K562 (cell line): Measurements from ENCODE around the gene DIO3. TPM values are rescaled to one million over a fixed set of nuclear protein-coding genes. Genes with fewer than 3 reads are reported as not detected.

Experiments used
- ATAC-seq: fragments of 200-7000 bp; cut with Tn5 transposase; 3 replicates; pipeline ENCODE4 v1.9.1; 2020; ENCODE audit warnings: moderate library complexity
- BruUV-seq: library from RNA; stranded (reverse); fragments of 400-500 nt; replicated peaks from 2 replicates; lab custom pipeline; 2021; lab: Mats Ljungman, UMichigan
- CTCF ChIA-PET: fragments of 300-600 bp; formaldehyde crosslinking; extraction: SDS; loops from one replicate; lab custom pipeline; 2021; ENCODE audit warnings: low intra/inter-chr PET ratio; lab: Yijun Ruan, JAX
- POLR2A ChIA-PET: fragments of 300-600, 350-650 bp; sonication (Branson Sonifier 250); formaldehyde crosslinking; extraction: SDS; loops from one replicate; lab custom pipeline; 2021; ENCODE audit warnings: antibody characterized with exemption, inconsistent platforms; lab: Yijun Ruan, JAX
- DNase-seq, 4 experiments: peaks; one replicate each; pipeline versions ENCODE4 v3.0.0 to v3.0.0-alpha.2; 2011 to 2018; ENCODE audit warnings: low spot score in 3 of 4, mixed read lengths in 3 of 4; ENCODE audit errors: extremely low read depth in 1 of 4
- FAIRE-seq: peaks from 2 replicates; lab custom pipeline; 2011; peaks lifted over from hg19 to GRCh38; lab: Jason Lieb, UNC
- H2AFZ ChIP-seq: 2 replicates; pipeline ENCODE4 v1.6.0; 2011; ENCODE audit warnings: low read depth, low read length, control low read depth, inconsistent platforms
- H3K27ac ChIP-seq: fragments of 200-600 bp; 3 replicates; pipeline ENCODE4 v1.8.0; 2011; ENCODE audit warnings: low read depth, mild to moderate bottlenecking, control low read depth, inconsistent platforms, low read length, moderate library complexity, mixed read lengths; ENCODE audit errors: extremely low read depth
- H3K27me3 ChIP-seq, 2 experiments: fragments of 300-600 bp in 1 of 2; 2 replicates in 1 of 2; 3 replicates in 1 of 2; pipeline versions ENCODE4 v1.6.0 to v1.8.0; 2011; ENCODE audit warnings: inconsistent platforms in 2 of 2, low read length in 2 of 2, mild to moderate bottlenecking in 1 of 2, mixed read lengths in 1 of 2, moderate library complexity in 1 of 2; ENCODE audit not compliant: control insufficient read depth in 2 of 2, insufficient read depth in 2 of 2
- H3K36me3 ChIP-seq: fragments of 300-600 bp; 3 replicates; pipeline ENCODE4 v1.8.0; 2011; ENCODE audit warnings: mild to moderate bottlenecking, low read length, inconsistent platforms; ENCODE audit not compliant: control insufficient read depth, insufficient read depth
- H3K4me1 ChIP-seq, 2 experiments: fragments of 200-600 bp in 1 of 2; replicated peaks in 1 of 2; 2 replicates in 1 of 2; 3 replicates in 1 of 2; pipeline versions ENCODE4 v1.5.1 to v1.8.0; 2011; ENCODE audit warnings: inconsistent platforms in 2 of 2, low read length in 2 of 2, mild to moderate bottlenecking in 1 of 2, mixed read lengths in 1 of 2, moderate library complexity in 1 of 2; ENCODE audit not compliant: control insufficient read depth in 2 of 2, insufficient read depth in 2 of 2
- H3K4me2 ChIP-seq: 2 replicates; pipeline ENCODE4 v1.6.1; 2011; ENCODE audit warnings: low read length, control low read depth, inconsistent platforms, mixed read lengths; ENCODE audit not compliant: insufficient read depth
- H3K4me3 ChIP-seq: fragments of 200-600 bp; sonication (generic), shearing (Covaris generic); 2 replicates; pipeline ENCODE4 v1.5.1; 2016; ENCODE audit warnings: control low read depth, inconsistent platforms
- H3K79me2 ChIP-seq: fragments of 200-600 bp; 3 replicates; pipeline ENCODE4 v1.8.0; 2011; ENCODE audit warnings: low read length, inconsistent platforms; ENCODE audit not compliant: control insufficient read depth, insufficient read depth
- H3K9ac ChIP-seq, 2 experiments: 2 replicates each; pipeline versions ENCODE4 v1.6.0 to v1.6.1; 2011; ENCODE audit warnings: low read depth in 2 of 2, low read length in 2 of 2, control low read depth in 1 of 2, inconsistent platforms in 1 of 2, mild to moderate bottlenecking in 1 of 2, mixed read lengths in 1 of 2; ENCODE audit not compliant: insufficient read depth in 1 of 2
- H3K9me1 ChIP-seq: one replicate; pipeline ENCODE4 v1.6.0; 2011; ENCODE audit warnings: inconsistent platforms, mild to moderate bottlenecking, low read length, moderate library complexity; ENCODE audit not compliant: control insufficient read depth, insufficient read depth
- H3K9me3 ChIP-seq: replicated peaks from 2 replicates; pipeline ENCODE4 v1.5.1; 2011; ENCODE audit warnings: low read depth, low read length, inconsistent platforms; ENCODE audit not compliant: control insufficient read depth, insufficient read depth
- H4K20me1 ChIP-seq: replicated peaks from 2 replicates; pipeline ENCODE4 v1.6.1; 2011; ENCODE audit warnings: low read length, inconsistent platforms, mixed read lengths; ENCODE audit not compliant: control insufficient read depth, insufficient read depth
- BCL6 ChIP-seq: fragments of 250-450 bp; sonication (Bioruptor Pico); IDR thresholded peaks from 2 replicates; pipeline ENCODE4 v1.4.0; 2020
- HMGXB4 ChIP-seq: sonication (generic); formaldehyde crosslinking; IDR thresholded peaks from 2 replicates; pipeline ENCODE4 v1.8.1; 2023; ENCODE audit warnings: mild to moderate bottlenecking, missing genetic modification reagents
- ILK ChIP-seq: fragments of 450-650 bp; IDR thresholded peaks from 2 replicates; pipeline ENCODE4 v1.6.1; 2016; ENCODE audit warnings: missing genetic modification characterization, low read depth, mild to moderate bottlenecking, missing compliant biosample characterization, moderate library complexity, borderline replicate concordance
- MAFF ChIP-seq: IDR thresholded peaks from 2 replicates; pipeline ENCODE4 v1.6.1; 2012; ENCODE audit warnings: low read length, improper control_type of control experiment
- NCOA6 ChIP-seq: fragments of 450-650 bp; IDR thresholded peaks from 2 replicates; pipeline ENCODE4 v1.6.1; 2017; ENCODE audit warnings: mild to moderate bottlenecking
- NFYB ChIP-seq: IDR thresholded peaks from 2 replicates; pipeline ENCODE4 v1.6.1; 2011; ENCODE audit warnings: mild to moderate bottlenecking, moderate library complexity; ENCODE audit not compliant: insufficient read length; ENCODE audit errors: extremely low read depth
- NUFIP1 ChIP-seq: fragments of 450-650 bp; IDR thresholded peaks from 2 replicates; pipeline ENCODE4 v1.6.1; 2018; ENCODE audit not compliant: partially characterized antibody
- RBM25 ChIP-seq: fragments of 200-400 bp; formaldehyde crosslinking; IDR thresholded peaks from 2 replicates; pipeline ENCODE4 v1.6.1; 2018; ENCODE audit warnings: low read length, low read depth, moderate library complexity; ENCODE audit not compliant: severe bottlenecking
- RUNX1 ChIP-seq: sonication (generic); IDR thresholded peaks from 2 replicates; pipeline ENCODE4 v1.6.1; 2016; ENCODE audit warnings: antibody characterized with exemption, low read depth
- SAFB ChIP-seq: fragments of 200-400 bp; formaldehyde crosslinking; IDR thresholded peaks from 2 replicates; pipeline ENCODE4 v1.6.1; 2017; ENCODE audit warnings: low read depth, low read length, borderline replicate concordance
- XRCC5 ChIP-seq: fragments of 200-400 bp; formaldehyde crosslinking; IDR thresholded peaks from 2 replicates; pipeline ENCODE4 v1.6.1; 2017; ENCODE audit warnings: low read depth, mild to moderate bottlenecking, low read length
- ZBTB1 ChIP-seq: sonication (generic); formaldehyde crosslinking; IDR thresholded peaks from 2 replicates; pipeline ENCODE4 v1.8.1; 2023; ENCODE audit warnings: missing genetic modification reagents, low read depth, mild to moderate bottlenecking, borderline replicate concordance
- ZKSCAN1 ChIP-seq: fragments of 150-350 bp; IDR thresholded peaks from 2 replicates; pipeline ENCODE4 v1.6.1; 2016; ENCODE audit warnings: low read depth, low read length
- ZNF239 ChIP-seq: fragments of 250-450 bp; sonication (Bioruptor Pico); IDR thresholded peaks from 2 replicates; pipeline ENCODE4 v1.4.0; 2020; ENCODE audit warnings: mild to moderate bottlenecking
- ZNF384 ChIP-seq: IDR thresholded peaks from 2 replicates; pipeline ENCODE4 v1.6.1; 2012; ENCODE audit warnings: low read depth, low read length, improper control_type of control experiment
- ZNF445 ChIP-seq: fragments of 250-450 bp; sonication (Bioruptor Pico); IDR thresholded peaks from 2 replicates; pipeline ENCODE4 v1.4.0; 2020; ENCODE audit warnings: low read depth, mild to moderate bottlenecking, moderate library complexity
- ZNF766 ChIP-seq: fragments of 200-800 bp; sonication (Bioruptor generic); conservative IDR thresholded peaks from 2 replicates; pipeline ENCODE4 v1.6.1; 2016; ENCODE audit warnings: missing genetic modification characterization, missing compliant biosample characterization
- WGBS: fragments of 100-300 bp; shearing (Covaris generic); methylation state at CpG from one replicate; pipeline ENCODE4 v1.1.6; 2016; ENCODE audit warnings: low coverage, mixed read lengths; ENCODE audit not compliant: insufficient coverage; ENCODE audit errors: missing lambda C conversion rate; 5-methylcytosine and 5-hydroxymethylcytosine counted together
- in situ Hi-C: fragments of 300-500 bp; cut with MboI; formaldehyde crosslinking; loops from 4 replicates; pipeline ENCODE4 v1.15.0; 2018; ENCODE audit warnings: inconsistent platforms, mixed read lengths
- intact Hi-C: fragments of 100-400 bp; cut with micrococcal nuclease; formaldehyde crosslinking; loops from 2 replicates; pipeline ENCODE4 v1.14.2; 2022
- polyA plus RNA-seq, 8 experiments: library from polyadenylated mRNA; depleted of rRNA in 4 of 8; stranded (reverse) in 5 of 8; unstranded in 3 of 8; fragments of >200 nt; fragmentation: Nextera tagmentation in 2 of 8; fragmentation: Illumina TruSeq in 1 of 8; extraction: Ambion mirVana in 2 of 8; extraction: Trizol in 1 of 8; gene quantifications; 2 replicates each; pipeline versions ENCODE4 v1.2.1 to v1.2.3, GENCODE V29; 2011 to 2014; ENCODE audit warnings: inconsistent platforms in 1 of 8, missing spikeins in 1 of 8
- total RNA-seq, 7 experiments: library from RNA; depleted of rRNA in 6 of 7; stranded (reverse); fragments of >200 nt in 6 of 7; fragmentation: Illumina TruSeq in 2 of 7; extraction: Trizol in 2 of 7; gene quantifications; 2 replicates each; pipeline versions ENCODE4 v1.2.1 to v1.2.3, GENCODE V29; 2011 to 2021; ENCODE audit warnings: low replicate concordance in 1 of 7
- TF ChIP-seq, protein P1 (sequence below), 3 experiments: fragments of 200-800 bp in 1 of 3; fragments of 250-450 bp in 1 of 3; fragments of 450-650 bp in 1 of 3; sonication (Bioruptor Pico) in 1 of 3; sonication (Bioruptor generic) in 1 of 3; formaldehyde crosslinking in 1 of 3; IDR thresholded peaks; 2 replicates each; pipeline versions ENCODE4 v1.6.1 to v1.8.0; 2016 to 2022; ENCODE audit warnings: mild to moderate bottlenecking in 2 of 3, missing genetic modification characterization in 2 of 3, missing compliant biosample characterization in 1 of 3, moderate library complexity in 1 of 3
- TF ChIP-seq, protein P2 (sequence below): fragments of 450-650 bp; IDR thresholded peaks from 2 replicates; pipeline ENCODE4 v1.6.1; 2016

The DIO3 gene
- total and polyA plus RNA-seq, 9 of the 15 experiments (the other 6 are each of a cell fraction or from before 2014, with no cell fraction given): not detected

GRCh38 chr14:101538878-101539277 is 22.4 kb upstream of the DIO3 start:
- no TSS peak for BruUV-seq
- no peak overlapping the region for H3K27ac ChIP-seq

More at GRCh38 chr14:101538878-101539277, 22.4 kb upstream of the DIO3 start:
- no peak for FAIRE-seq
- Histone ChIP-seq H3K9ac (no peak overlapping the region), H4K20me1 (no peaks in the 10 kb centered on the region), H3K79me2 (no peaks in the 10 kb centered on the region), H3K27me3 (peaks cover 2 to 25% of the 10 kb centered on the region in 2 experiments; a peak in 2 of 5 replicates), H2AFZ (no peak overlapping the region), H3K36me3 (no peaks in the 10 kb centered on the region), H3K4me2 (no peak overlapping the region), H3K9me3 (no peaks in the 10 kb centered on the region), H3K4me1 (peaks cover 0 to 7% of the 10 kb centered on the region in 2 experiments; a peak in 2 of 5 replicates), H3K9me1 (no peaks in the 10 kb centered on the region), H3K4me3 (no peak overlapping the region)
- POLR2A ChIA-PET: no interaction called here
- 0% methylated on average over 5 of the region's 5 CpGs for WGBS
- no peak for DNase-seq
- no peak for ATAC-seq
- TF ChIP-seq HMGXB4 (CRISPR knock-in tag) (no peak), RBM25 (no peak), RUNX1 (no peak), ZKSCAN1 (no peak), XRCC5 (no peak), SAFB (no peak), BCL6 (CRISPR knock-in tag) (no peak), NFYB (no peak), ZNF239 (CRISPR knock-in tag) (no peak), ZNF384 (no peak), ILK (no peak), ZBTB1 (CRISPR knock-in tag) (no peak), NCOA6 (no peak), NUFIP1 (no peak), ZNF766 (CRISPR knock-in tag) (no peak), ZNF445 (CRISPR knock-in tag) (no peak), MAFF (no peak)
- TF ChIP-seq, protein P1, sequence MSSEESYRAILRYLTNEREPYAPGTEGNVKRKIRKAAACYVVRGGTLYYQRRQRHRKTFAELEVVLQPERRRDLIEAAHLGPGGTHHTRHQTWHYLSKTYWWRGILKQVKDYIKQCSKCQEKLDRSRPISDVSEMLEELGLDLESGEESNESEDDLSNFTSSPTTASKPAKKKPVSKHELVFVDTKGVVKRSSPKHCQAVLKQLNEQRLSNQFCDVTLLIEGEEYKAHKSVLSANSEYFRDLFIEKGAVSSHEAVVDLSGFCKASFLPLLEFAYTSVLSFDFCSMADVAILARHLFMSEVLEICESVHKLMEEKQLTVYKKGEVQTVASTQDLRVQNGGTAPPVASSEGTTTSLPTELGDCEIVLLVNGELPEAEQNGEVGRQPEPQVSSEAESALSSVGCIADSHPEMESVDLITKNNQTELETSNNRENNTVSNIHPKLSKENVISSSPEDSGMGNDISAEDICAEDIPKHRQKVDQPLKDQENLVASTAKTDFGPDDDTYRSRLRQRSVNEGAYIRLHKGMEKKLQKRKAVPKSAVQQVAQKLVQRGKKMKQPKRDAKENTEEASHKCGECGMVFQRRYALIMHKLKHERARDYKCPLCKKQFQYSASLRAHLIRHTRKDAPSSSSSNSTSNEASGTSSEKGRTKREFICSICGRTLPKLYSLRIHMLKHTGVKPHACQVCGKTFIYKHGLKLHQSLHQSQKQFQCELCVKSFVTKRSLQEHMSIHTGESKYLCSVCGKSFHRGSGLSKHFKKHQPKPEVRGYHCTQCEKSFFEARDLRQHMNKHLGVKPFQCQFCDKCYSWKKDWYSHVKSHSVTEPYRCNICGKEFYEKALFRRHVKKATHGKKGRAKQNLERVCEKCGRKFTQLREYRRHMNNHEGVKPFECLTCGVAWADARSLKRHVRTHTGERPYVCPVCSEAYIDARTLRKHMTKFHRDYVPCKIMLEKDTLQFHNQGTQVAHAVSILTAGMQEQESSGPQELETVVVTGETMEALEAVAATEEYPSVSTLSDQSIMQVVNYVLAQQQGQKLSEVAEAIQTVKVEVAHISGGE (CRISPR knock-in tag; IDR thresholded peaks at IDR 0.05): no peak
- TF ChIP-seq, protein P2, sequence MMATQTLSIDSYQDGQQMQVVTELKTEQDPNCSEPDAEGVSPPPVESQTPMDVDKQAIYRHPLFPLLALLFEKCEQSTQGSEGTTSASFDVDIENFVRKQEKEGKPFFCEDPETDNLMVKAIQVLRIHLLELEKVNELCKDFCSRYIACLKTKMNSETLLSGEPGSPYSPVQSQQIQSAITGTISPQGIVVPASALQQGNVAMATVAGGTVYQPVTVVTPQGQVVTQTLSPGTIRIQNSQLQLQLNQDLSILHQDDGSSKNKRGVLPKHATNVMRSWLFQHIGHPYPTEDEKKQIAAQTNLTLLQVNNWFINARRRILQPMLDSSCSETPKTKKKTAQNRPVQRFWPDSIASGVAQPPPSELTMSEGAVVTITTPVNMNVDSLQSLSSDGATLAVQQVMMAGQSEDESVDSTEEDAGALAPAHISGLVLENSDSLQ: no peak
- CTCF ChIA-PET: no interaction called here
- intact Hi-C loops: no loop called here
- in situ Hi-C loops: no loop called here
